Camera-type eye (tissue), 1 donor: ENCODE results near the gene DDX54. TPM values are rescaled to one million over a fixed set of nuclear protein-coding genes. Genes with fewer than 3 reads are reported as not detected.

Experiments
- total RNA-seq: library from RNA; depleted of rRNA; stranded (reverse); fragments of >200 nt; gene quantifications from one replicate; pipeline ENCODE4 v1.2.3, GENCODE V29; 2014

DDX54 gene, protein sequence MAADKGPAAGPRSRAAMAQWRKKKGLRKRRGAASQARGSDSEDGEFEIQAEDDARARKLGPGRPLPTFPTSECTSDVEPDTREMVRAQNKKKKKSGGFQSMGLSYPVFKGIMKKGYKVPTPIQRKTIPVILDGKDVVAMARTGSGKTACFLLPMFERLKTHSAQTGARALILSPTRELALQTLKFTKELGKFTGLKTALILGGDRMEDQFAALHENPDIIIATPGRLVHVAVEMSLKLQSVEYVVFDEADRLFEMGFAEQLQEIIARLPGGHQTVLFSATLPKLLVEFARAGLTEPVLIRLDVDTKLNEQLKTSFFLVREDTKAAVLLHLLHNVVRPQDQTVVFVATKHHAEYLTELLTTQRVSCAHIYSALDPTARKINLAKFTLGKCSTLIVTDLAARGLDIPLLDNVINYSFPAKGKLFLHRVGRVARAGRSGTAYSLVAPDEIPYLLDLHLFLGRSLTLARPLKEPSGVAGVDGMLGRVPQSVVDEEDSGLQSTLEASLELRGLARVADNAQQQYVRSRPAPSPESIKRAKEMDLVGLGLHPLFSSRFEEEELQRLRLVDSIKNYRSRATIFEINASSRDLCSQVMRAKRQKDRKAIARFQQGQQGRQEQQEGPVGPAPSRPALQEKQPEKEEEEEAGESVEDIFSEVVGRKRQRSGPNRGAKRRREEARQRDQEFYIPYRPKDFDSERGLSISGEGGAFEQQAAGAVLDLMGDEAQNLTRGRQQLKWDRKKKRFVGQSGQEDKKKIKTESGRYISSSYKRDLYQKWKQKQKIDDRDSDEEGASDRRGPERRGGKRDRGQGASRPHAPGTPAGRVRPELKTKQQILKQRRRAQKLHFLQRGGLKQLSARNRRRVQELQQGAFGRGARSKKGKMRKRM
- 21.4 TPM for total RNA-seq

DNA sequence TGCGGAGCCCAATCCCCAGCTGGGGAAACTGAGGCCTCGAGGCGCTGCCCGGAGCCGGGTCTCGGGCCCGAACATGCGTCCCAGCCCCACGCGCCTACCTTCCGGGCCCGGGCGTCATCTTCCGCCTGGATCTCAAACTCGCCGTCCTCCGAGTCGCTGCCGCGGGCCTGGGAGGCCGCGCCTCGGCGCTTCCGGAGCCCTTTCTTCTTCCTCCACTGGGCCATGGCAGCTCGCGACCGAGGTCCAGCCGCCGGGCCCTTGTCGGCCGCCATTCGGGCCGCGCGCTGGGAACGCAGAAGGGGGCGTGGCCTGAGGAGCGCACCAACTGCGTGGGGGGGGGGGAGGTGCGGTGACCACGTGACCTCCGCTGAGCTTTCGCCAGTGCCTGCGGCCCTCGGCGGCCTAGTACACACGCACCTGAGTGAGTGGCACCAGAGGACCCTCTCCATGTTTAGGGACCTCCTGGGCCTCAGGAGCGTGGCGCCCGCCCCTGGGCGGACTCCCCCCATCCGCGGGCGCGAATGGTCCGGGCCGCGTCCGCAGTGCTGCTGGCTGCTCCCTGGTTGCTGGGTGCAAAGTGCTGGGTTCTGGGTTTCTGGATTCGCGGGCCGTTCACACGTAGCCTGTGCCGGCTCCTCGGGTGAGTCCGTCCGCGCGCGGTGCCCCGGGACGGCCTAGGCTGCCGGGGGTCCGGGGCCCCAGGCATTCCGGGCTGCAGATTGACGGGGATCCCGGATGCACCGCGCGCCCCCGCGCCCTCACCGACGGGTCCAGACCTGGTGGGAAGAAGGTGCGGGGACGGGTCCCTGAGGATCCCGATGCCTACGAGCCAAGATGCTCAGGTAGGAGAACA is at the start of gene DDX54, which contains the start of gene RITA1:
TSS of gene DDX54 (minus strand) at position 299 of the 853 bp plus-strand sequence. CDS start at position 272, 27 bp downstream.
TSS of gene RITA1 (plus strand) at position 542 of the 853 bp plus-strand sequence. CDS start 1,026 bp downstream, outside the sequence.

DNA sequence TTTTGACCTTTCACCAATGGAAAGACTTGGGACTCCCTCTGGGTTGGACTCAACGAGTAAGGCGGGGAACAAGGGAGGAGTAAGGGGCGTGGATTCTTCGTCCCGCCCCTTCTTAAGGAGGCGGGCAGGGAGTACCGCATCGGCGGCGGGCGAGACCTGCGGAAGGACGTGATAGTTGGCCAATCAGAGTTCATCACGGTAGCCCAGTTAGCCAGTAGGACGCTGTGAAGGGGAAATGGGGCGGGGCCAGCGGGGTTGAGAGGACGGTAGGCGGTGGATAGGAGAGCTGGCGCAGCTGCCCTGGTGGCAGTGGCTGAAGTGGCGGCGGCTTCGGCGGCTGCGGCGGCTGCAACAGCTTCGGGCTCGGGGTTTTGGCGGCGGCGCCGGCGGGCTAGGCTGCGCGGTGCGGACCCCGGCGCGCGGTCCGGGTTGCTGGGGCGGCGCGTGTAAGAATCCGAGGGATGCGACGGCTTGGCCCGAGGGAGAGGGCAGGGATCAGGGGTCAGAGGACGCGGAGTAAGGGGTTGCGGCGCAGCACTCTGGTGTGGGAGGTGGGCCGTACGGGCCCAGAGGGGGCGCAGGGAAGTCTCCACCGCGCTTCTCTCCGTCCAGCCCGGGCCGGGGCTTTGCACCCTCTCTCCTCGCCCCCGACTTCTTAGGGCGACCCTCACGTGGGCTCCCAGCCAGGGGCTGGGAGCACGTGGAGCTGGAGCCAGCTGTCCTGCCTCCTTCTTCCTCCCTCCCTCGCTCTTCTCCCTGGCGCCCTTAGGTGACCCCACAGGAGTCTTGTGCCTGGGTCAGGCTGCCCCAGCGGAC is 36.1 kb upstream of the DDX54 start, which contains the start of gene TPCN1:
TSS of gene TPCN1 (plus strand) at position 284 of the 816 bp plus-strand sequence. CDS start 5,389 bp downstream, outside the sequence.

DNA sequence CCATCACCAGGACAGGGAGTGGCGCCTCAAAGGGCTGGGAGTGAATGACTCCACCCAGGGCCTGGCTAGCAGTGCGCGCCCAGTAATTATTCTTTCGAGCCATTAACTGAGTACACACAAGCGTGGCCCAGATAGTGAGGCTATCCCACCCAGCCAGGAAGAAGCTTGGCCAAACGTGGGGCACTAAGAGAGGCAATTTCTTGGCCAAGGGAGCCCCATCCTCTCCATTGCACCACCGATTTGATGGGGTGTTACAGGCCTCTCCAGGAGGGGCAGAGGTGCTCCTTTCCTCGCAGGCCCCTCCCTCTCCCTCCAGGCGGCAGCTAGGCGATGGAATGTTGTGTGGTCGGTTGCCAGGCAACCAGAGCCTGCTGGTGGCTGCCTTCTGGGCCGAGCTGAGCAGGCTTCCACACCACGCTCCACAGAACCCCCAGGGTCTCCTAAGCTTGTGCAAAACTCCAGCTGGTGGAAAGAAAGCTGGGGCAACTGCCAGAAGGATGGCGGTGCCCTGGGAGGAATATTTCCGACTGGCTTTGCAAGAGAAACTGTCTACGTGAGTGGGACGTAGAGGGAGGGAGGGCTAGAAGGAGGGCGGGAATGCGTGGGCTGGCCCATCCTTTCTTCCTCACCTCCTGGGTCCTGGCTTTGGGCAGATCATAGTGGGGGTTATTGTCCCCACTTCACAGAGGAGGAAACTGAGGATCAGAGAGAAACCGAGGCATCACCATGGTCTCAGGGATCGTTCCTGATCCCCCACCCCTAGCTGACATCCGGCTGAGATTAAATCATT is 35.7 kb downstream of the DDX54 start, which contains the start of gene CFAP73:
TSS of gene CFAP73 (plus strand) at position 364 of the 790 bp plus-strand sequence. CDS start at position 498, 134 bp downstream.

DNA sequence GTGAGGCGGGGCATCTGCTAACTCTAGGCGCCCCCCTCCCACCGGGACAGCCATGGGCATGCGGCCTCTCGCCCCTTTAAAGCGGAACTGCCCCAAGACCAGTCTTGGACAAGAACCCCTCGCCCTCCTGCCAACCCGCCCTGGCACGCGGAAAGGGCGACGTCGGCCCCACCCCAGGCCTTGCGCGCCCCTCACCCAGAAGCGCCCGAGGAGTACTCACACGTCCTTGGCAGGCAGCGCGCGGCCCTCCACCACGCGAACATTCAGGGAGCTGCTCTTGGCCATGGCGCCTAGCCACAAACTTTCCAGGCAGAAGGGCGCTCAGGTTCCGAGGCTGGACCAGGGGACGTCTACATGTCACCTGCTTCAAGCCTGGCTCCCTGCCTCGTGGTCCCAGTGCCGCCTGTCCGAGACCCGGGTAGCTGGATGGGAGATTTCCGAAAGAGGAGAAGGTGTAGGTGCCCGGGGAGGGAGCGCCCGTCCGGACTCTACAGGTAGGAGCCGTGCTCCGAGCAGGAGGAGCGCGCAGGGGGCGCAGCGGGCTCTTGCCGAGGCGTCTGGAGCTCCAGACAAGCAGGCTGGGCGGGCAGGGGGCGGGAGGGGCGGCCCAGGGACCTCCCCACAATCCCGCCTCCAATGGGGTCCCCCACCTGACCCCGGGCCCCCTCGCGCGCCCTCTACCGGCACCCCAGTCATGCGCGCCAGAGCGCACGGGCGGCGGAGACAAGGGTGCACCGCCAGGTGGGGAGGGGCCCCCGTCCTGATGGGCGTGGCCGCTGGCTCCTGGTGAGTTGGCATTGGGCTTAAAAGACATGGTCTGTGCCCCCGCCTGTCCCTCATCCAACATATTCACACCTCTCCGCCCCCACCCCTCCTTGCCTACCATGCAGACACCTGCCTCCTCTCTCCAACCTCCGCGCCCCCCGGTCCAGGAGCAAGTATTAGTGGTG is 49.8 kb downstream of the DDX54 start, which contains the start of gene RASAL1:
TSS of gene RASAL1 (minus strand) at position 584 of the 950 bp plus-strand sequence. CDS start at position 285, 299 bp downstream.

Other genes starting within 250 kb of the DDX54 start
- gene OAS3, start 247.0 kb downstream of the DDX54 start, total RNA-seq = 10.3 TPM
- 3.4 TPM for gene OAS2, start 207.0 kb downstream of the DDX54 start, total RNA-seq
- 19.1 TPM for gene DTX1, start 128.7 kb downstream of the DDX54 start, total RNA-seq
- gene RASAL1, start 49.7 kb downstream of the DDX54 start, total RNA-seq = 2.9 TPM
- gene CFAP73, start 35.8 kb downstream of the DDX54 start, total RNA-seq = not detected
- 11.6 TPM for gene RITA1, start 243 bp upstream of the DDX54 start, total RNA-seq
- 16.7 TPM for gene TPCN1, start 36.0 kb upstream of the DDX54 start, total RNA-seq
- gene SLC8B1, start 149.6 kb upstream of the DDX54 start, total RNA-seq = 18.6 TPM
- gene PLBD2, start 173.1 kb upstream of the DDX54 start, total RNA-seq = 21.4 TPM
- not detected for gene SDS, start 218.4 kb upstream of the DDX54 start, total RNA-seq
- gene SDSL, start 236.9 kb upstream of the DDX54 start, total RNA-seq = 4.9 TPM